Right lobe of liver (tissue), 6 donors: ENCODE measurements around the gene CAMK2D. TPM values are rescaled to one million over a fixed set of nuclear protein-coding genes. Genes with fewer than 3 reads are reported as not detected.
A peak's percentile ranks its signal among the peaks of the same experiment; 100 is the strongest.

Experiments used
- ATAC-seq, 4 donors: fragments of 200-7000 bp; cut with Tn5 transposase; one replicate each; pipeline ENCODE4 v1.9.1; 2020; ENCODE audit warnings: mild to moderate bottlenecking in 4 of 4, moderate library complexity in 4 of 4
- DNase-seq, 3 donors: peaks; one replicate each; pipeline ENCODE4 v3.0.0-alpha.2; 2020
- H3K27ac ChIP-seq, 3 donors: fragments of 200-600 bp; one replicate each; pipeline ENCODE4 v1.8.0; 2022
- H3K27me3 ChIP-seq, 2 donors: fragments of 200-600 bp; one replicate each; pipeline ENCODE4 v1.8.0; 2022
- H3K36me3 ChIP-seq, 4 donors: fragments of 200-600 bp; sonication (generic) in 1 of 4; one replicate each; pipeline versions ENCODE4 v1.5.1 to v1.8.0; 2017 to 2022; ENCODE audit warnings: control low read depth in 1 of 4
- H3K4me1 ChIP-seq, 4 donors: fragments of 200-600 bp; sonication (generic) in 1 of 4; one replicate each; pipeline versions ENCODE4 v1.5.1 to v1.8.0; 2017 to 2022; ENCODE audit warnings: control low read depth in 1 of 4
- H3K4me3 ChIP-seq, 3 donors: fragments of 200-600 bp; one replicate each; pipeline ENCODE4 v1.8.0; 2022
- H3K9me3 ChIP-seq, 4 donors: fragments of 200-600 bp; sonication (generic) in 1 of 4; one replicate each; pipeline versions ENCODE4 v1.5.1 to v1.8.0; 2017 to 2022; ENCODE audit warnings: control low read depth in 1 of 4
- CTCF ChIP-seq, 4 donors: fragments of 200-600 bp in 3 of 4; fragments of 450-650 bp in 1 of 4; IDR thresholded peaks; one replicate each; pipeline versions ENCODE4 v1.5.1 to v1.8.0; 2016 to 2022; ENCODE audit warnings: antibody characterized with exemption in 4 of 4, mild to moderate bottlenecking in 2 of 4
- POLR2A ChIP-seq: fragments of 450-650 bp; IDR thresholded peaks from one replicate; pipeline ENCODE4 v1.6.1; 2017; ENCODE audit warnings: antibody characterized with exemption, mild to moderate bottlenecking
- WGBS: methylation state at CpG from one replicate; pipeline ENCODE4 v1.1.6; 2018; ENCODE audit warnings: low coverage, low lambda C conversion rate; ENCODE audit not compliant: insufficient coverage; ENCODE audit errors: missing lambda C conversion rate; 5-methylcytosine and 5-hydroxymethylcytosine counted together
- intact Hi-C, 2 donors: fragments of 100-400 bp; cut with DNase I; formaldehyde crosslinking; loops; one replicate each; pipeline versions ENCODE4 v1.11.2 to v1.14.1; 2022
- total RNA-seq, 6 experiments: library from RNA; depleted of rRNA in 2 of 6; stranded (reverse); fragments of >200 nt in 2 of 6; fragmentation: NEBNext Ultra II Directional in 3 of 6; extraction: Animal tissue kit (Norgen Biotek cat#: 25700) in 3 of 6; gene quantifications; one replicate each; pipeline versions ENCODE4 v1.1.0 to v1.2.4, GENCODE V29; 2016 to 2023
- donor health status: DM: no; HTN: yes; CAD: no.
- donor health status: DM: no; HTN: no; CAD: no.
- donor health status: DM: no; HTN: no; CAD: no.
- donor health status: DM: no; HTN: yes; CAD: no.
- donor health status: DM: no; HTN: yes; CAD: no.

The CAMK2D gene
- total RNA-seq, 6 experiments from 2014 or later: 17.0 to 30.6 (median 22.6) TPM

DNA sequence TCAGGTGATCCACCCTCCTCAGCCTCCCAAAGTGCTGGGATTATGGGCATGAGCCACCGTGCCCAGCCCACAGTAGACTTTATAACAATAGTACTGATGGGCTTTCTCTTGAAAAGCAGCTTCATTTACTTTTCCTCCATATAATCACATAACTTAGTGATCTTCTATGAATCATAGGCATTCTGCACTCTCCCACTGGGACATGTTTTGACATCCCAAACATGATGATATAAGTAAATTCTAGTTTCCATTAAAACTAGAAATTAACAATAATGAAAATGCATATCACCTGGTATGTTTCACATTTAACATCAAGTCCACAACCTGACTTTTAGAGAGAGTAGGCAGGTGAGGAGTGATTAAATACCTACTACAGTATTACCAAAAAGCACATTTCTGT is 96.5 kb downstream of the CAMK2D start:
- Histone ChIP-seq H3K36me3 (no peaks in the 10 kb centered on the region), H3K4me3 (no peak overlapping the region), H3K27me3 (no peaks in the 10 kb centered on the region), H3K9me3 (no peaks in the 10 kb centered on the region), H3K4me1 (peaks cover 0 to 23% (median 9%) of the 10 kb centered on the region in 4 donors), H3K27ac (no peak overlapping the region)
- TF ChIP-seq CTCF (IDR thresholded peaks at IDR 0.05) (no peak), POLR2A (no peak)
- DNase-seq (no peak), ATAC-seq (no peak)
- 88% methylated on average over 1 of the region's 1 CpG for WGBS
- intact Hi-C loops: no loop called here

DNA sequence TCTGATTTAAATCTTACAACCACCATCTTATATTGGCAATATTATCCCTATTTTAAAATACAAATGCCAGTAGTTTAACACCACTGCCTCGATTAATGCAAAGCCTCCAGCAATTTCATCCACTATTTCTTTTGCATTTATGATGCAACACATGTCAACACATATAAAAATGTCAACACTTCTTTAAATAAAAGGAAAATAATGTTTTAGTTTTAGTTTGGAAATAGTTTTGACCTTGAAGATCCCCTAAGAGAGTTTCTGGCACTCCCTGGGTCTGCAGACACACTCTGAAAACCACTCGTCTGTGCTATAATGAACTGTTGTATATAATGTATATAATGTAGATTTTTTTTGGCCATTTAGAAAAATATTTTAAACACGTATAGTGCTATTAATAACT is 99.0 kb downstream of the CAMK2D start:
- Histone ChIP-seq H3K27ac (no peak overlapping the region), H3K4me3 (no peak overlapping the region), H3K27me3 (no peaks in the 10 kb centered on the region), H3K36me3 (no peaks in the 10 kb centered on the region), H3K4me1 (peaks cover 0 to 42% (median 20%) of the 10 kb centered on the region in 4 donors), H3K9me3 (no peaks in the 10 kb centered on the region)
- TF ChIP-seq POLR2A (no peak), CTCF (IDR thresholded peaks at IDR 0.05) (no peak)
- WGBS: 93% methylated on average over 3 of the region's 3 CpGs
- intact Hi-C loops: no loop called here
- no peak for ATAC-seq
- DNase-seq: no peak

DNA sequence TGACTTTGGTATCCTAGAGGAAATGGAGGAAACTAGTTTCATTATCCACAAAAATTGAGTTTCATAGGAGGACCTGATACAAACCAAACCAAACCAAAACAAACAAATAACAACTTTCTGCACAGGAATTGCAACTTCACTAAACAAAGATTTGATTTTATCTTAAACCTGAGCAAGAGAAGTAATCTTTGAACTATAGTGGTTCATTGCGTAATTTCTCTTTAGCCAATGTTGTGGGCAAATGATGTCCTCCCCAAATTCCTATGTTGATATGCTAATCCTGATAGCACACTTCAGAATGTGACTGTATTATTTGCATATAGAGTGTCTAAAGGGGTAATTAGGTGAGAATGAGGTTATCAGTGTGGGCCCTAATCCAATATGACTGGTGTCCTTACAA is 102.4 kb downstream of the CAMK2D start:
- Histone ChIP-seq H3K36me3 (no peaks in the 10 kb centered on the region), H3K4me1 (peaks cover 0 to 43% (median 18%) of the 10 kb centered on the region in 4 donors), H3K27me3 (no peaks in the 10 kb centered on the region), H3K9me3 (no peaks in the 10 kb centered on the region), H3K4me3 (no peak overlapping the region), H3K27ac (peak overlapping the region in 2 of 3 donors; percentile 71 to 75)
- TF ChIP-seq CTCF (IDR thresholded peaks at IDR 0.05) (no peak), POLR2A (no peak)
- intact Hi-C loops: no loop called here
- ATAC-seq (peak; percentile 82 to 91 (median 84)), DNase-seq (no peak)
- WGBS: 33% methylated on average over 1 of the region's 1 CpG

- Histone ChIP-seq H3K4me3 (no peak overlapping the region), H3K27ac (peak overlapping the region in 2 of 3 donors; percentile 71 to 75), H3K36me3 (no peaks in the 10 kb centered on the region), H3K9me3 (no peaks in the 10 kb centered on the region), H3K4me1 (peaks cover 0 to 51% (median 18%) of the 10 kb centered on the region in 4 donors), H3K27me3 (no peaks in the 10 kb centered on the region)
- DNase-seq (no peak), ATAC-seq (peak in 1 of 4 donors; percentile 34)
- intact Hi-C loops: no loop called here
- TF ChIP-seq CTCF (IDR thresholded peaks at IDR 0.05): no peak
- no peak for TF ChIP-seq POLR2A
- 61% methylated on average over 3 of the region's 3 CpGs for WGBS
Measured at GRCh38 chr4:113657586-113658233, 103.8 kb downstream of the CAMK2D start.
